ENCODE data around the gene TFG. TPM values are rescaled to one million over a fixed set of nuclear protein-coding genes. Genes with fewer than 3 reads are reported as not detected.

Gene TFG
- total RNA-seq, 1 donor from 2014 or later = 111 TPM

DNA sequence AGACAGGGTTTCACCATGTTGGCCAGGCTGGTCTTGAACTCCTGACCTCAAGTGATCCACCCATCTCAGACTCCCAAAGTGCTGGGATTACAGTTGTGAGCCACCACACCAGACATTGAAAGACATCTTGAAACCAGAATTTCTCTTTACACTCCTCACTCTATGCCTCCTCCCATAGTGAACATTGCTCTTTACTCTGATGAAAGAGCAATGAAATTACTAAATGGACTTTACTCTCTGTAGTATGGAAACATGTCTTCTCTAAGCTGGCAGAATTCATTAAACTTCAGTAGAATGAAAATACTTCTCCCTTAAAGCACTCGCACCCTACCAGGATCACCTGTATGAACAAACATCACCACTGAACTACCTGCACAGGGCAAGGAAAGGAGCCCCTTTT is 27.8 kb upstream of the TFG start:
- DNase-seq (ENCODE audit: low spot score, unreplicated experiment) = no peak
- Mint-ChIP-seq H3K9me3 (ENCODE audit: low read depth) (peaks cover 3% of the 10 kb centered on the region), H3K27me3 (no peaks in the 10 kb centered on the region), H3K36me3 (ENCODE audit: insufficient read depth) (no peaks in the 10 kb centered on the region), H3K4me1 (ENCODE audit: low read depth) (no peaks in the 10 kb centered on the region), H3K27ac (no peak overlapping the region), H3K4me3 (ENCODE audit: low read depth) (no peak overlapping the region)
- no peak for TF ChIP-seq CTCF (IDR thresholded peaks at IDR 0.05; ENCODE audit: unreplicated experiment)

DNA sequence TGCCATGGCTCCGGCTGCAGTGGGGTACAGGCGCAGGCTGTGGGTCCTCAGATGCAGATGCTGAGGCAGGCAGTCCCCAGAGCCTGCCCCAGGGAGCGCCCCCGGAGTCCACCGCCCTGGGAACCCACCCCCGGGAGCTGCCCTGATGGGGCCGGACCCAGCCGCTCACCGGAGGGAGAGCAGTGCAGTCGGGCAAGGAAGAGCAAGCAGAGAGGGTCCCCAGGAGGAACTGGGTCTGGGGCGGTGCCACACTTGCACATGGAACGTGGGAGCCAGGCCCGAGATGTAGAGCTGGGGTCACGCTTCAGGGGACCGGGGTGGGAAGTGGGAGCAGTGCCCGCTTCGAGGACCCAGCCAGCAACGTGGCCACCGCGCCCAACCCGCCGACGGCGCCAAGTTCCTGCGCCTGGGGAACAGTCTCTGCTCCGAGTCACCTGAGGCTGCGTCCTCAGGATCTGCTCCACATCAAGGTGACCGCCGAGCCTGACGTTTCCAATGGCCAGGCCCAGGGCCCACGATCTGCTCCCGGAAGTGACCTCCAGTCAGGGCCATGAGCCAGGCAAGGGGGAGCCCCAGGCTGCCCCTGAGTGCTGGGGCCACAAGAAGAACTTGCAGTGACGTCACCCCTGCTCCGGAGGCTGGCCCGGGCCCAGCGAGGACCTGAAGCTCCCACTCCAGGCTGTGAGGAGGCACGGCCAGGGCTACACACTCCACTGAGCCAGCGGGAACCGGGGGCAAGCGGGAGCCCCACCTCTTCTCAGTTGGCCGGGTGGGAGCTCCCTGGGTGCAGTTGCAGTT is 27.0 kb upstream of the TFG start:
- H3K27me3 Mint-ChIP-seq = no peaks in the 10 kb centered on the region
- H3K4me1 Mint-ChIP-seq (ENCODE audit: low read depth) = no peaks in the 10 kb centered on the region
- DNase-seq (ENCODE audit: low spot score, unreplicated experiment) = no peak
- H3K36me3 Mint-ChIP-seq (ENCODE audit: insufficient read depth) = no peaks in the 10 kb centered on the region
- no peaks in the 10 kb centered on the region for H3K9me3 Mint-ChIP-seq (ENCODE audit: low read depth)
- no peak overlapping the region for H3K4me3 Mint-ChIP-seq (ENCODE audit: low read depth)
- TF ChIP-seq CTCF (IDR thresholded peaks at IDR 0.05; ENCODE audit: unreplicated experiment) = no peak
- no peak overlapping the region for H3K27ac Mint-ChIP-seq

GRCh38 chr3:100682854-100683760 is 26.2 kb upstream of the TFG start:
- no peaks in the 10 kb centered on the region for H3K27me3 Mint-ChIP-seq
- no peak for DNase-seq (ENCODE audit: low spot score, unreplicated experiment)
- no peak overlapping the region for H3K27ac Mint-ChIP-seq
- no peak for TF ChIP-seq CTCF (IDR thresholded peaks at IDR 0.05; ENCODE audit: unreplicated experiment)
- H3K4me1 Mint-ChIP-seq (ENCODE audit: low read depth) = no peaks in the 10 kb centered on the region
- H3K36me3 Mint-ChIP-seq (ENCODE audit: insufficient read depth) = no peaks in the 10 kb centered on the region
- H3K4me3 Mint-ChIP-seq (ENCODE audit: low read depth) = no peak overlapping the region
- H3K9me3 Mint-ChIP-seq (ENCODE audit: low read depth) = no peaks in the 10 kb centered on the region

GRCh38 chr3:100693225-100693624 is 16.1 kb upstream of the TFG start:
- H3K9me3 Mint-ChIP-seq (ENCODE audit: low read depth) = peaks cover 5% of the 10 kb centered on the region
- peaks cover 4% of the 10 kb centered on the region for H3K27me3 Mint-ChIP-seq
- no peak for TF ChIP-seq CTCF (IDR thresholded peaks at IDR 0.05; ENCODE audit: unreplicated experiment)
- H3K4me1 Mint-ChIP-seq (ENCODE audit: low read depth) = peaks cover 8% of the 10 kb centered on the region
- H3K36me3 Mint-ChIP-seq (ENCODE audit: insufficient read depth) = no peaks in the 10 kb centered on the region
- H3K4me3 Mint-ChIP-seq (ENCODE audit: low read depth) = no peak overlapping the region
- DNase-seq (ENCODE audit: low spot score, unreplicated experiment) = no peak
- no peak overlapping the region for H3K27ac Mint-ChIP-seq

- no peak overlapping the region for H3K27ac Mint-ChIP-seq
- TF ChIP-seq CTCF (IDR thresholded peaks at IDR 0.05; ENCODE audit: unreplicated experiment) = no peak
- peaks cover 17% of the 10 kb centered on the region for H3K4me1 Mint-ChIP-seq (ENCODE audit: low read depth)
- no peak for DNase-seq (ENCODE audit: low spot score, unreplicated experiment)
- H3K36me3 Mint-ChIP-seq (ENCODE audit: insufficient read depth) = no peaks in the 10 kb centered on the region
- H3K4me3 Mint-ChIP-seq (ENCODE audit: low read depth) = no peak overlapping the region
- no peaks in the 10 kb centered on the region for H3K9me3 Mint-ChIP-seq (ENCODE audit: low read depth)
- H3K27me3 Mint-ChIP-seq = no peaks in the 10 kb centered on the region
These were observed 13.6 kb upstream of the TFG start for GRCh38 chr3:100695696-100696095.
